IgD-negative memory B cell (primary cell): ENCODE measurements around the gene OR52E8. TPM values are rescaled to one million over a fixed set of nuclear protein-coding genes. Genes with fewer than 3 reads are reported as not detected.

Experiments
- H3K27ac Mint-ChIP-seq, 3 donors: one replicate each; pipeline ENCODE4 v1.8.0; 2020 to 2022; ENCODE audit warnings: mild to moderate bottlenecking in 3 of 3, mixed read lengths in 3 of 3, moderate library complexity in 1 of 3
- H3K27me3 Mint-ChIP-seq: one replicate; pipeline ENCODE4 v1.8.0; 2021; ENCODE audit warnings: mixed read lengths
- H3K36me3 Mint-ChIP-seq: one replicate; pipeline ENCODE4 v1.8.0; 2020; ENCODE audit warnings: mild to moderate bottlenecking, mixed read lengths
- H3K4me1 Mint-ChIP-seq, 3 donors: one replicate each; pipeline ENCODE4 v1.8.0; 2020 to 2022; ENCODE audit warnings: mixed read lengths in 3 of 3, mild to moderate bottlenecking in 1 of 3
- H3K4me3 Mint-ChIP-seq, 4 donors: one replicate each; pipeline ENCODE4 v1.8.0; 2020 to 2022; ENCODE audit warnings: mild to moderate bottlenecking in 4 of 4, mixed read lengths in 4 of 4, moderate library complexity in 3 of 4
- H3K9me3 Mint-ChIP-seq, 3 donors: one replicate each; pipeline ENCODE4 v1.8.0; 2020 to 2021; ENCODE audit warnings: mixed read lengths in 3 of 3, mild to moderate bottlenecking in 1 of 3
- polyA plus RNA-seq: library from polyadenylated mRNA; unstranded; fragments of 300-500 nt; fragmentation: Illumina TruSeq; gene quantifications from one replicate; pipeline ENCODE4 v1.2.3, GENCODE V29; 2021

OR52E8 gene
- not detected for polyA plus RNA-seq

- peaks cover 0 to 3% (median 0%) of the 10 kb centered on the region in 3 donors for H3K9me3 Mint-ChIP-seq
- no peak within 1 kb of the TSS for H3K27ac Mint-ChIP-seq
- H3K27me3 Mint-ChIP-seq = no peaks in the 10 kb centered on the region
Measured at GRCh38 chr11:5857590-5857989, at the start of gene OR52E8. Gene OR52E8 (minus strand): TSS chr11:5857690. CDS start chr11:5857690, 0 bp downstream.

DNA sequence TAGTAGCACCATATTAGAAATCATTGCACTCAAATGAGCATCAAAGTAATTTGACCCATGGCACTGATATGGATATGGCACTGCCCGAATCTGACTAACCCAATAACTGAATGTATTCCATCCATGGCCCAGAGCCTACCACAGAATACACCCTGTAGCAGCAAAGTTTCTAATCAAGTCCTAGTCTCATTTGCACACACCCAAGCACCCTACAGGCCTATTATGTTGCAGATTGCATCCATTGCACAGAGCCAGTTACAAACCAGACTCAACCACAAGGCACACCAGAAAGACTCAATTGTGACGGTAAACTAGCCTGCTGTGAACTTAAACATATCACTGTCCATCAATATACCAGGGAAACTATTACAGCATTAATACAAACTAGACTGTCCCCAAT lies 42.0 kb upstream of the OR52E8 start:
- Mint-ChIP-seq H3K4me3 (no peak overlapping the region), H3K36me3 (no peaks in the 10 kb centered on the region), H3K27me3 (no peaks in the 10 kb centered on the region), H3K9me3 (peaks cover 0 to 2% (median 0%) of the 10 kb centered on the region in 3 donors), H3K27ac (no peak overlapping the region), H3K4me1 (no peaks in the 10 kb centered on the region)

More at GRCh38 chr11:5857590-5857989, at the start of gene OR52E8:
- Mint-ChIP-seq H3K4me3 (no peak within 1 kb of the TSS), H3K4me1 (no peaks in the 10 kb centered on the region), H3K36me3 (no peaks in the 10 kb centered on the region)

GRCh38 chr11:5892908-5893307 lies 35.4 kb upstream of the OR52E8 start, which contains the start of gene OR52E5:
Gene OR52E5 (plus strand): TSS chr11:5893208. CDS start chr11:5900777, 7,569 bp downstream.
- Mint-ChIP-seq H3K27me3 (no peaks in the 10 kb centered on the region), H3K36me3 (no peaks in the 10 kb centered on the region), H3K27ac (no peak within 1 kb of the TSS), H3K4me1 (no peaks in the 10 kb centered on the region), H3K9me3 (no peaks in the 10 kb centered on the region), H3K4me3 (no peak within 1 kb of the TSS)

GRCh38 chr11:5891216-5891800 lies 33.8 kb upstream of the OR52E8 start:
- H3K27me3 Mint-ChIP-seq = no peaks in the 10 kb centered on the region
- no peaks in the 10 kb centered on the region for H3K4me1 Mint-ChIP-seq
- H3K27ac Mint-ChIP-seq = no peak overlapping the region
- H3K9me3 Mint-ChIP-seq = no peaks in the 10 kb centered on the region
- H3K36me3 Mint-ChIP-seq = no peaks in the 10 kb centered on the region
- H3K4me3 Mint-ChIP-seq = no peak overlapping the region

DNA sequence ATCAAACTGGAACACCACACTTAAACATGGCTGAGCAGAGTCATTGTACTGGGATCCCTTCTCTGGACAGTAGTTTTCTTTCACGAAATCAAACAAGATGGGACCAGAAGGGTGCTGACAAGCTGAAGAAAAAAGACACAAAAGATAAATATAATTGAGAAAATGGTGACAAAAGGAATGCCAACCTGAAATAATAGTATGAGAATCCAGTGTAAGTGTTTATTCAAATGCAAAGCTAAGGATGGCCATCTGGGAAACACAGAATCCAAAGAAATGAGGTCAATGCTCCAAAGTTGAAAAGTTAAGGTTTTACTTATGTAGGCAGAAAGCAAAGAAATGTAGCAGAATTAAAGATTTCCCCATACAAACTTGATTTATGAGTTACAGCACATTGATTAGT lies 30.2 kb upstream of the OR52E8 start:
- Mint-ChIP-seq H3K27ac (no peak overlapping the region), H3K9me3 (no peaks in the 10 kb centered on the region), H3K27me3 (no peaks in the 10 kb centered on the region), H3K4me1 (no peaks in the 10 kb centered on the region), H3K36me3 (no peaks in the 10 kb centered on the region), H3K4me3 (no peak overlapping the region)

GRCh38 chr11:5887172-5887571 lies 29.7 kb upstream of the OR52E8 start:
- Mint-ChIP-seq H3K36me3 (no peaks in the 10 kb centered on the region), H3K4me1 (no peaks in the 10 kb centered on the region), H3K4me3 (no peak overlapping the region), H3K9me3 (no peaks in the 10 kb centered on the region), H3K27ac (no peak overlapping the region), H3K27me3 (no peaks in the 10 kb centered on the region)

DNA sequence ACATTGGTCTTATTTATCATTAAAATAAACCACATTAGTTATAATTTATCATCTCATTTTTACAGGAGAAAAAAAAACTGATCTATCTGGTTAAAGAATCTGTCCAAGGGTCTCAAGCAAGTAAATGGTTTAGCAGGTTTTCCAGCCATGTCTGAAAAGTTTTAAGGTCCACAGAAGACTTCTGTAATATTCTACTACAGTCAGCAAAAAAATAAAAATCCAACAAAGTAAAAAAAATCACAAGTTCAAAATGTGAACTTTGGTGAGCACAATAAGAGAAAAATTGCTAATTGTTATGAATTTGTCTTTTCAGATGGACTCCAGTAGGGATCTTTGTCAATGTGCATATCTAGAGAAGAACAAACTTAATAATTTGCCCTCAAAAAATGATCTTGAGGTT lies 24.3 kb upstream of the OR52E8 start:
- H3K4me3 Mint-ChIP-seq = no peak overlapping the region
- no peaks in the 10 kb centered on the region for H3K9me3 Mint-ChIP-seq
- no peak overlapping the region for H3K27ac Mint-ChIP-seq
- no peaks in the 10 kb centered on the region for H3K27me3 Mint-ChIP-seq
- H3K36me3 Mint-ChIP-seq = no peaks in the 10 kb centered on the region
- H3K4me1 Mint-ChIP-seq = no peaks in the 10 kb centered on the region

DNA sequence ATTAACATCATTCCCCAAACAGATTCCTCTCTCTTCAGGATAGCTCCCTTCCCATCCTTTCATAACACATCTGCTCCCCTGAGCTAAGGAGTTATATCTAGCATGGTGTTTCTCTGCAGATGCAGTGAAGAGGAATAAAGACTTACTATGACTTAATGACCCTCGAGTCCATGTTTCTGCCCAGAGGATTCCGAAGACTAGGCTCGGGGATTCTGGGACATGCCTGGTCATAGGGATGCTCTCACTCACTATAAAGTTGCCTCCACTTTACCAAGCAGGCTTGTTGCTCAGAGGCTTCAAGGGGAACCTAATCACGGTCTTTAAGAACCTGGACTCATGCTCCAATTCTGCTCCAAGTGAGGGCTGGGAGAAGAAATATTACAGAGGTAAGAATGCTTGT lies 22.8 kb upstream of the OR52E8 start, which contains the start of gene OR52E4:
Gene OR52E4, plus strand, starts transcription at position 301 of the 400 bp plus-strand sequence. CDS start 3,664 bp downstream, outside the sequence.
- Mint-ChIP-seq H3K4me1 (no peaks in the 10 kb centered on the region), H3K36me3 (no peaks in the 10 kb centered on the region), H3K27ac (no peak within 1 kb of the TSS), H3K9me3 (no peaks in the 10 kb centered on the region), H3K4me3 (no peak within 1 kb of the TSS), H3K27me3 (no peaks in the 10 kb centered on the region)

DNA sequence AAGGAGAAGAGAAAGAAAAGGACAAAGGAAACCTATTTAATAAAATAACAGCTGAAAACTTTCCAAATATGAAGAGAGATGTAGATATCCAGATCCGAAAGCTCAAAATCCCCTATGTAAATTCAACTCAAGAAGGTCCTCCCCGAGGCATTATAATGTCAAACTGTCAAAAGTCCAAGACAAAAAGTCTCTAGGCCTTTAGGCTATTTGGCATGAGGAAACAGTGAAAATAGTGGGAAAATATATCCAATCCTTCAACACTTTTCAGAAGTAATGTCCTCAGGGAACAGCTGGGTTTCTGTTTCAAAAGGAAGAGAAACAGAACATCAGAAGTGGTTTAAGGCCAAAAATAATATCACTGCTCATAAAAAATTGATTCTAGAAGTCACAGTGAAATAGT lies 21.1 kb upstream of the OR52E8 start:
- Mint-ChIP-seq H3K27ac (no peak overlapping the region), H3K4me3 (no peak overlapping the region), H3K4me1 (no peaks in the 10 kb centered on the region), H3K9me3 (no peaks in the 10 kb centered on the region), H3K36me3 (no peaks in the 10 kb centered on the region), H3K27me3 (no peaks in the 10 kb centered on the region)

DNA sequence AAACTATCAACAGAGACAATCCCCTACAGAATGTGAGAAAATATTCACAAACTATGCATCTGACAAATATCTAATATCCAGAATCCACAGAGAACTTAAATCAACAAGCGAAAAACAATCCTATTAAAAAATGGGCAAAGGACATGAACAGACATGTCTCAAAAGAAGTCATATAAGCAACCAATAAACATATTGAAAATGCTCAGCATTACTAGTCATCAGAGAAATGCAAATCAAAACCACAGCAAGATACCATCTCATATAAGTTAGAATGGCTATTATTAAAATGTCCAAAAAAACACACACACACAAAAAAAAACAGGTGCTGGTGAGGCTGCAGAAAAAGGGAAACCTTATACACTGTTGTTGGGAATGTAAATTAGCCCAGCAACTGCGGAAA lies 8.3 kb upstream of the OR52E8 start:
- H3K4me3 Mint-ChIP-seq = no peak overlapping the region

DNA sequence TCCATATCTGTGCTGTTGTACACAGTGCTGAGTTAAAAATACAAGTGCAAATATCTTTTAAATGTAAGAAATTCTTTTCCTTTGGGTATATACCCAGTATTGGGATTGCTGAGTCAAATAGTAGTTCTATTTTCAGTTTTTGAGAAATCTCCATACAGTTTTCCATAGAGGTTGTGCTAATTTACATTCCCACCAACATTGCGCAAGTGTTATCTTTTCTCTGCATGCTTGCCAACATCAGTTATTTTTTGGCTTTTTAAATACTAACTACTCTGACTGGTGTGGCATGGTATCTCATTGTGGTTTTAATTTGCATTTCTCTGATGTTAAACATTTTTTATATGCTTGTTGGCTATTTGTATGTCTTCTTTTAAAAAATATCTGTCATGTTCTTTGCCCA lies 6.5 kb downstream of the OR52E8 start:
- no peaks in the 10 kb centered on the region for H3K27me3 Mint-ChIP-seq
- no peaks in the 10 kb centered on the region for H3K36me3 Mint-ChIP-seq
- H3K9me3 Mint-ChIP-seq = peaks cover 0 to 3% (median 2%) of the 10 kb centered on the region in 3 donors
- no peak overlapping the region for H3K27ac Mint-ChIP-seq
- H3K4me1 Mint-ChIP-seq = no peaks in the 10 kb centered on the region
- H3K4me3 Mint-ChIP-seq = no peak overlapping the region

More for the DNA sequence above, 8.3 kb upstream of the OR52E8 start:
- Mint-ChIP-seq H3K36me3 (no peaks in the 10 kb centered on the region), H3K27ac (no peak overlapping the region), H3K27me3 (no peaks in the 10 kb centered on the region), H3K4me1 (no peaks in the 10 kb centered on the region), H3K9me3 (peaks cover 0 to 4% (median 4%) of the 10 kb centered on the region in 3 donors)

- H3K27ac Mint-ChIP-seq = no peak overlapping the region
- no peaks in the 10 kb centered on the region for H3K27me3 Mint-ChIP-seq
- H3K4me3 Mint-ChIP-seq = no peak overlapping the region
- H3K36me3 Mint-ChIP-seq = no peaks in the 10 kb centered on the region
- peaks cover 0 to 2% (median 0%) of the 10 kb centered on the region in 3 donors for H3K9me3 Mint-ChIP-seq
- no peaks in the 10 kb centered on the region for H3K4me1 Mint-ChIP-seq
Measured at GRCh38 chr11:5847711-5848110, 9.8 kb downstream of the OR52E8 start.

DNA sequence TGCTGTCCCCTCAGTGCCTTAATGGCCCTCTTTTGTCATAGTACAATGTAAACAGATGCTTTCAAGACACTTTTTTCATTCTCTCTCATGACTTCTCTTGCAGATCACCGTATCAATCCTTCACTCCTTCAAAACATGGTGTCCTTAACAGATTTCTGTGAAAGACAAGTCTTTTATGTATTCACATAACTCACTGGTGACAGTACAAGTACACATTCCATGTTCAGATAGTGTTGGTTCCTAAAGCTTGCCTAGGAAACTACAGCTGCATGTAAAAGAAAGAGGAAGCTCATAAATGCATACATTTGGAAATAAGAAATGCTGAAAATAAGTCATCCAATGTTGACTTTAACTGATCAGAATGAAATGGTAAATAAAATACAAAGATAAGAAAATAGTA lies 10.8 kb downstream of the OR52E8 start:
- Mint-ChIP-seq H3K27me3 (no peaks in the 10 kb centered on the region), H3K4me1 (no peaks in the 10 kb centered on the region), H3K9me3 (peaks cover 0 to under 1% (median 0%) of the 10 kb centered on the region in 3 donors), H3K4me3 (no peak overlapping the region), H3K36me3 (no peaks in the 10 kb centered on the region), H3K27ac (no peak overlapping the region)

- no peak within 1 kb of the TSS for H3K4me3 Mint-ChIP-seq
- H3K27ac Mint-ChIP-seq = no peak within 1 kb of the TSS
- H3K4me1 Mint-ChIP-seq = no peaks in the 10 kb centered on the region
- H3K9me3 Mint-ChIP-seq = peaks cover 0 to 5% (median 4%) of the 10 kb centered on the region in 3 donors
- peaks cover 2% of the 10 kb centered on the region for H3K27me3 Mint-ChIP-seq
- H3K36me3 Mint-ChIP-seq = peaks cover 3% of the 10 kb centered on the region
Measured at GRCh38 chr11:5841797-5842196, 15.7 kb downstream of the OR52E8 start, which contains the start of gene OR52E6. Gene OR52E6 (minus strand): TSS chr11:5841897. CDS start chr11:5841897, 0 bp downstream.

DNA sequence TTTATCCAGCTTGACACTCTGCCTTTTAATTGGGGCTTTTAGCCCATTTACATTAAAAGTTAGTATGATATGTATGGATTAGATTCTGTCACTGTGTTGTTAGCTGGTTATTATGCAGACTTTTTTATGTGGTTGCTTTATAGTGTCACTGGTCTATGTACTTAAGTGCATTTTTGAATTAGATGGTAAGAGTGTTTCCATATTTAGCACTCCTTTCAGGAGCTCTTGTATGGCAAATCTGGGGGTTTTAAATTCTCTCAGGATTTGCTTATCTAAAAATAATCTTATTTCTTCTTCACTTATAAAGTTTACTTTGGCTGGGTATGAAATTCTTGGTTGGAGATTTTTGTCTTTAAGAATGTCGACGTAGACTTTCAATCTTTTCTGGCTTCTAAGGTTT lies 19.8 kb downstream of the OR52E8 start:
- Mint-ChIP-seq H3K27ac (no peak overlapping the region), H3K9me3 (peaks cover 0 to 8% (median 6%) of the 10 kb centered on the region in 3 donors), H3K4me1 (no peaks in the 10 kb centered on the region), H3K27me3 (peaks cover 2% of the 10 kb centered on the region), H3K36me3 (peaks cover 5% of the 10 kb centered on the region), H3K4me3 (no peak overlapping the region)

DNA sequence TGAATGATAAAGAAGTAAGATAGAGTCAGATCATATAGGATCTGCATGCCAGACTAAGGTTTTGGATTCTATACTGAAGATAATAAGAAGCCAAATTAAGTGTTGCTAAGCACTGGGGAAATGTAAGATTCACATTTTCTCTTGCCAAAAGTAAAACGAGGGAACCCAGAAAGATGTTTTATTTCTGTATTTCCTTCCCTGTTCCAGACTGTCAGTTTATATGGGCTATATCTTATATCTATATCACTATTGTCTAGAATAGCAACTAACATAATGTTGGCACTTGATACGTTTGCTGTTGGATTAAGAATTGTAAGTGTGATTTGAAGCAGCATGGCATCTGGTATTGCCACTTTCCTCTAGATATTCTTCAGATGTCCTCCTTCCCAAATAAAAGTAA lies 24.0 kb downstream of the OR52E8 start:
- no peak overlapping the region for H3K4me3 Mint-ChIP-seq
- peaks cover 2% of the 10 kb centered on the region for H3K27me3 Mint-ChIP-seq
- peaks cover 4% of the 10 kb centered on the region for H3K36me3 Mint-ChIP-seq
- peaks cover 0 to 6% (median 5%) of the 10 kb centered on the region in 3 donors for H3K9me3 Mint-ChIP-seq
- H3K27ac Mint-ChIP-seq = no peak overlapping the region
- no peaks in the 10 kb centered on the region for H3K4me1 Mint-ChIP-seq
